Loucy (cell line): ENCODE data around the gene LBHD2.

ENCODE experiments used
- H2AFZ ChIP-seq: fragments of 200-600 bp; sonication (generic); 2 replicates; pipeline ENCODE4 v1.6.0; 2016; ENCODE audit warnings: antibody characterized with exemption, mild to moderate bottlenecking, low read length, moderate library complexity
- H3F3A ChIP-seq: fragments of 200-600 bp; 2 replicates; pipeline ENCODE4 v1.6.0; 2016; ENCODE audit warnings: antibody characterized with exemption, low read depth, mild to moderate bottlenecking
- H3K27me3 ChIP-seq: fragments of 200-600 bp; sonication (generic); 2 replicates; pipeline ENCODE4 v1.6.1; 2014; ENCODE audit warnings: low read length, mild to moderate bottlenecking; ENCODE audit not compliant: insufficient read depth, poor library complexity, severe bottlenecking
- H3K36me3 ChIP-seq: fragments of 200-600 bp; sonication (generic); 2 replicates; pipeline ENCODE4 v1.6.1; 2016; ENCODE audit warnings: low read length; ENCODE audit not compliant: insufficient read depth
- H3K4me1 ChIP-seq: fragments of 200-600 bp; sonication (generic); 2 replicates; pipeline ENCODE4 v1.5.1; 2014; ENCODE audit warnings: low read length, mild to moderate bottlenecking; ENCODE audit not compliant: insufficient read depth, poor library complexity, severe bottlenecking
- H3K4me2 ChIP-seq: fragments of 200-600 bp; sonication (generic); 2 replicates; pipeline ENCODE4 v1.6.0; 2014; ENCODE audit warnings: antibody characterized with exemption, low read length, low read depth, mild to moderate bottlenecking; ENCODE audit not compliant: poor library complexity, severe bottlenecking
- H3K4me3 ChIP-seq: fragments of 200-600 bp; sonication (generic); 2 replicates; pipeline ENCODE4 v1.5.1; 2014; ENCODE audit warnings: low read length, mild to moderate bottlenecking, mixed read lengths; ENCODE audit not compliant: poor library complexity, severe bottlenecking
- H3K79me2 ChIP-seq: fragments of 200-600 bp; sonication (generic); 2 replicates; pipeline ENCODE4 v1.6.1; 2014; ENCODE audit warnings: low read length; ENCODE audit not compliant: insufficient read depth
- H3K9ac ChIP-seq: fragments of 200-600 bp; sonication (generic); 2 replicates; pipeline ENCODE4 v1.6.0; 2014; ENCODE audit warnings: mild to moderate bottlenecking, low read depth, low read length, moderate library complexity; ENCODE audit not compliant: poor library complexity, severe bottlenecking
- H3K9me2 ChIP-seq: fragments of 200-600 bp; sonication (generic); replicated peaks from 2 replicates; pipeline ENCODE4 v1.6.1; 2016; ENCODE audit warnings: low read depth, low read length, mixed read lengths
- H3K9me3 ChIP-seq: fragments of 200-600 bp; sonication (generic); 2 replicates; pipeline ENCODE4 v1.6.1; 2014; ENCODE audit warnings: mild to moderate bottlenecking, antibody characterized with exemption, low read length, low read depth; ENCODE audit not compliant: insufficient read depth
- H4K20me1 ChIP-seq: fragments of 200-600 bp; sonication (generic); 2 replicates; pipeline ENCODE4 v1.6.0; 2014; ENCODE audit warnings: antibody characterized with exemption, low read length, mild to moderate bottlenecking; ENCODE audit not compliant: insufficient read depth, poor library complexity, severe bottlenecking
- EZH2phosphoT487 ChIP-seq: fragments of 200-600 bp; IDR thresholded peaks from 2 replicates; pipeline ENCODE4 v1.6.1; 2018; ENCODE audit warnings: antibody characterized with exemption, mild to moderate bottlenecking, moderate library complexity, borderline replicate concordance
- TF ChIP-seq, protein P1 (sequence below): fragments of 200-600 bp; sonication (generic); conservative IDR thresholded peaks from 2 replicates; pipeline ENCODE4 v1.5.1; 2014; ENCODE audit warnings: mild to moderate bottlenecking, antibody characterized with exemption, low read length

The LBHD2 gene

DNA sequence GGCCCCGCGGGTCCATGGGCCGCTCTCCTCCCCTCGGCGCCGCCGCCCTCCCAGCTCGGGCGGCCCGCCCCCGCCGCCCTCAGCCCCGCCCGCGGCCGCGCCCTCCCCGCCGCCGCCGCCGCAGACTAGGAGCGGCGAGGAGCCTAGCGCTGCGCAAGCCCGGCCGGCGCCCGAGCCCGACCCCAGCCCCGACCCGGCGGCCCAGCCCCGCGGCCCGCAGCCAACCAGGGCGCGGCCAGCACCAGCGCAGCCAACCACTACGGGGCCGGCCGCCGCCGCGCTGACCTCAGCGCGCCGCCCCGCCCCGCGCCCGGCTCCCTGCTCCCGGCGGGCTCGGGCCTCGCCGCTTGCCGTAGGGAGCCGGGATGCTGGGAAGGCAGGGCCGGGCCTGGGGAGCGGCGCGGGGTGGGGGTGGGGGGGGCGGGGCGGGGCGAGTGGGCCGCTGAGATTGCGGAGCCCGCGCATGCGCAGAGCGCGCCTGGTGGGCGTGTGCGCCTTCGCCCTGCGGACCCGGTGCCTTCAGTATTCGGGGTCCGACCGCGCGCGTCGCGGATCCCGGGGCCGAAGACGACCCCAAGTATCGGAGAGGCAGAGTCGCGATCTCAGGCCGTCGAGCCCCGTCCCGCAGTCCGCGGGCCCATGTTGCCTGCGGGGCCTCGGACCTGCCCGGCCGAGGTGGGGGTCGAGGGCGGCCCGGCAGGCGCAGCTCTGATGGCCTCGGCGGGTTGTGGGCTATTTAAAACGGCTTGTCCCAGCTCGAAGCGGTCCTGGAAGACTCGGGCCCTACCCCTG is 26.4 kb upstream of the LBHD2 start, which contains the start of gene CDC42BPB:
CDC42BPB (minus strand) TSS at position 178 of the 792 bp plus-strand sequence. CDS start 376 bp downstream, outside the sequence.
- H3K9me3 ChIP-seq, result no peaks in the 10 kb centered on the region
- H3K4me1 ChIP-seq, result no peaks in the 10 kb centered on the region
- no peaks in the 10 kb centered on the region for H3K9me2 ChIP-seq
- no peaks in the 10 kb centered on the region for H3F3A ChIP-seq
- no peaks in the 10 kb centered on the region for H3K27me3 ChIP-seq
- no peaks in the 10 kb centered on the region for H3K79me2 ChIP-seq
- no peak within 1 kb of the TSS for H3K9ac ChIP-seq
- no peak within 1 kb of the TSS for H2AFZ ChIP-seq
- no peaks in the 10 kb centered on the region for H3K36me3 ChIP-seq
- no peak for TF ChIP-seq EZH2phosphoT487
- TF ChIP-seq, protein P1, sequence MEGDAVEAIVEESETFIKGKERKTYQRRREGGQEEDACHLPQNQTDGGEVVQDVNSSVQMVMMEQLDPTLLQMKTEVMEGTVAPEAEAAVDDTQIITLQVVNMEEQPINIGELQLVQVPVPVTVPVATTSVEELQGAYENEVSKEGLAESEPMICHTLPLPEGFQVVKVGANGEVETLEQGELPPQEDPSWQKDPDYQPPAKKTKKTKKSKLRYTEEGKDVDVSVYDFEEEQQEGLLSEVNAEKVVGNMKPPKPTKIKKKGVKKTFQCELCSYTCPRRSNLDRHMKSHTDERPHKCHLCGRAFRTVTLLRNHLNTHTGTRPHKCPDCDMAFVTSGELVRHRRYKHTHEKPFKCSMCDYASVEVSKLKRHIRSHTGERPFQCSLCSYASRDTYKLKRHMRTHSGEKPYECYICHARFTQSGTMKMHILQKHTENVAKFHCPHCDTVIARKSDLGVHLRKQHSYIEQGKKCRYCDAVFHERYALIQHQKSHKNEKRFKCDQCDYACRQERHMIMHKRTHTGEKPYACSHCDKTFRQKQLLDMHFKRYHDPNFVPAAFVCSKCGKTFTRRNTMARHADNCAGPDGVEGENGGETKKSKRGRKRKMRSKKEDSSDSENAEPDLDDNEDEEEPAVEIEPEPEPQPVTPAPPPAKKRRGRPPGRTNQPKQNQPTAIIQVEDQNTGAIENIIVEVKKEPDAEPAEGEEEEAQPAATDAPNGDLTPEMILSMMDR, result no peak
- H4K20me1 ChIP-seq, result no peaks in the 10 kb centered on the region
- H3K4me3 ChIP-seq, result no peak within 1 kb of the TSS
- no peak within 1 kb of the TSS for H3K4me2 ChIP-seq

DNA sequence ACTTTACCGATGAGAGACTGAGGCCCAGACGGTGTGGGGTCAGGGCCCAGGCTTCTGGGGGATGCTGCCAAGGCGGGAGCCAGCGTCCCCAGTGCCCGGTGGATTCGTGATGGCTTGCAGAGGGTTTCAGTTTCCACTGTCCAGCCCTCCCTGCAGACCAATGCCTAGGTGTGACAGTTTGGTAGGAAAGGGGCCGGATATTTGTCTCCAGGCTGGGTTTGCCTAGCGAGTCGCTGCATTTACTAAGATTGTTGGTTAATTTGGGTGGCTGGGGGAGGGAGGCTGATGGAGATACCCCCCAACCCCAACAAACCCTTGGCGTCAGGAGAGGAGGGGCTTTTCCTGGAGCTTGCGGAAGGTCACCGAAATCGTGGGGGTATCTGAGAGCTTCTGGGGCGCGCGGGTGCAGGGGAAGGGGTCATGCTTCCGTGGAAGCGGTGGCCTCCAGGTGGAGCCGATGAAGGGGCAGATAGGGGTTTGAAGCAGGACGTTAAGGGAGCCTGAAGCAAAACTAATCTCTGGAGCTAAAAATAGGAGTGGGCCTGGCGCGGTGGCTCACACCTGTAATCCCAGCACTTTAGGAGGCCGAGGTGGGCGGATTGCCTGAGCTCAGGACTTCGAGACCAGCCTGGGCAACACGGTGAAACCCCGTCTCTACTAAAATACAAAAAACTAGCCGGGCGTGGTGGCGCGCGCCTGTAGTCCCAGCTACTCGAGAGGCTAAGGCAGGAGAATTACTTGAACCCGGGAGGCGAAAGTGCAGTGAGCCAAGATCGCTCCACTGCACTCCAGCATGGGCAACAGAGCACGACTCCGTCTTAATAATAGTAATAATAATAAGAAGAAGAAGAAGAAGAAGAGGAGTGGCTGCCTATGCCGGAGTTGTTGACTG is 25.6 kb upstream of the LBHD2 start:
- H3K4me1 ChIP-seq, result no peaks in the 10 kb centered on the region
- TF ChIP-seq EZH2phosphoT487, result no peak
- TF ChIP-seq, protein P1, result no peak
- no peaks in the 10 kb centered on the region for H3K36me3 ChIP-seq
- no peaks in the 10 kb centered on the region for H3F3A ChIP-seq
- H2AFZ ChIP-seq, result no peak overlapping the region
- H3K9me3 ChIP-seq, result no peaks in the 10 kb centered on the region
- H3K4me3 ChIP-seq, result no peak overlapping the region
- no peak overlapping the region for H3K9ac ChIP-seq
- H3K79me2 ChIP-seq, result no peaks in the 10 kb centered on the region
- H3K9me2 ChIP-seq, result no peaks in the 10 kb centered on the region
- no peaks in the 10 kb centered on the region for H3K27me3 ChIP-seq
- no peak overlapping the region for H3K4me2 ChIP-seq
- H4K20me1 ChIP-seq, result no peaks in the 10 kb centered on the region

DNA sequence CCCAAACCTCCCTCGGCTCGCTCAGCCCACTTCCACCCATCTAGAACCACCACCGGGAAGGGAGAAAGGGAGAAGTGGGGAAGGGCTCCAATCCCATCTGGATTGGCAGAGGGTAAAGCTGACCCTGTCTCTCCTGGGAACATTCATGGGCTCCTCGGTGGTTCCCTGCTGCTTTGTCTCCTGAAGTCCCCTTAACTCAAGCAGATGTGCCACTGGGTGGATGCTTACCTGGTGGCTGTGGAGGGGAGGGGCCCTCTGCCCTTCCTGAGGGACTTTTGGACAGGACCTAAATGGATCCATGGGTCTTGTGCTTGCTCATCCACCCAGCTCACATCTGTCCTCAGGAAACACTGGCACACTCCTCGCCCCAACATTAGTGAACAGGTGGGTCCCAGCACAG is 24.5 kb upstream of the LBHD2 start:
- no peak for TF ChIP-seq EZH2phosphoT487
- TF ChIP-seq, protein P1, result no peak
- H3K4me3 ChIP-seq, result no peak overlapping the region
- H3K27me3 ChIP-seq, result no peaks in the 10 kb centered on the region
- H2AFZ ChIP-seq, result no peak overlapping the region
- no peaks in the 10 kb centered on the region for H3K9me3 ChIP-seq
- no peaks in the 10 kb centered on the region for H3K9me2 ChIP-seq
- H3K36me3 ChIP-seq, result no peaks in the 10 kb centered on the region
- no peaks in the 10 kb centered on the region for H3F3A ChIP-seq
- no peak overlapping the region for H3K9ac ChIP-seq
- no peaks in the 10 kb centered on the region for H3K4me1 ChIP-seq
- H3K79me2 ChIP-seq, result no peaks in the 10 kb centered on the region
- no peaks in the 10 kb centered on the region for H4K20me1 ChIP-seq
- H3K4me2 ChIP-seq, result no peak overlapping the region
